Measurements from ENCODE around the gene ARFGEF3. TPM values are rescaled to one million over a fixed set of nuclear protein-coding genes. Genes with fewer than 3 reads are reported as not detected.
"Not testable (repeated sequence)": the region's sequence is repeated elsewhere in the genome, so short reads cannot be mapped to it uniquely, and the experiment has no call there.

ARFGEF3 gene
- total RNA-seq, 1 donor = under 0.01 TPM

DNA sequence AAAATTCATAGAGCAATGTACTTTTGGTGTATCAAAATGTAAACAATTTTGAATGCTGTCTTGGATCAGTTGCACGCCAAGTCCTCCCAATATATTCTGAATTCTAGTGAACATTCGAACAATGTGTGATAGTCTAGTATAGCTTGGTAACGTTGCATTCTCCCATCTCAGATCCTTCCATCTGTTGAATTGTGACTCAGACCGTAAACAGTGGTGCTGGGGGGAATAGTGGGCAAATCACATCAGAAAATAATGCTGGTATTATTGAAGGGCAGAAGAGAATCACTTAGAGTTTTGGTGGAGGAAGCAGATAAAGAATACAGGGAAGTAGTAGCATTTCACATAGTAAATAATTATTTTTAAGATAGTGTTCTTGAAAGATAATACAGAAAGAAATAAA is 102.2 kb downstream of the ARFGEF3 start:
- no peak for DNase-seq (ENCODE audit: low read depth in 2 of 3, low spot score in 2 of 3)

GRCh38 chr6:138264372-138264880 is 102.7 kb downstream of the ARFGEF3 start:
- peak in 1 of 3 donors; percentile 9 for DNase-seq (ENCODE audit: low read depth in 2 of 3, low spot score in 2 of 3)

- DNase-seq (ENCODE audit: low read depth in 2 of 3, low spot score in 2 of 3) = no peak
Measured at GRCh38 chr6:138266095-138266494, 104.4 kb downstream of the ARFGEF3 start.

GRCh38 chr6:138267971-138268895 is 106.5 kb downstream of the ARFGEF3 start:
- DNase-seq (ENCODE audit: low read depth in 2 of 3, low spot score in 2 of 3) = no peak

DNA sequence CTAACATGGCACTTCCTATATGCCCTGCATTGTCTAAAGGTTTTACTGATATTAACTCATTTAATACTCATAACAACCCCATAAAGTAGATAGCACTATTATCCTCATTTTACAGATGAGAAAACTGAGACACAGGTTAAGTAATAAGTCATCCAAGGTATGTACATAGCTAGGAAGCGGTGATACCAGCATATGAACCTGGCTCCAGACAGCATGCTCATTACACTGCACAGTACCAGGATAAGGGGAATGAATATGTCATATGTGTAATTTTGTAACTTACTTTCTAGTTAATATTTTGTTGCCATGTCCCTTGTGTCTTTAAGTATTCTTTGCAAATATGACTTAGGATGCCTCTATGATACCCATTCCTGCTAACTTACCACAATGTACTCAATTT is 109.7 kb downstream of the ARFGEF3 start:
- DNase-seq (ENCODE audit: low read depth in 2 of 3, low spot score in 2 of 3) = no peak

- DNase-seq (ENCODE audit: low read depth in 2 of 3, low spot score in 2 of 3) = no peak
Measured at GRCh38 chr6:138272533-138273315, 111.0 kb downstream of the ARFGEF3 start.

DNA sequence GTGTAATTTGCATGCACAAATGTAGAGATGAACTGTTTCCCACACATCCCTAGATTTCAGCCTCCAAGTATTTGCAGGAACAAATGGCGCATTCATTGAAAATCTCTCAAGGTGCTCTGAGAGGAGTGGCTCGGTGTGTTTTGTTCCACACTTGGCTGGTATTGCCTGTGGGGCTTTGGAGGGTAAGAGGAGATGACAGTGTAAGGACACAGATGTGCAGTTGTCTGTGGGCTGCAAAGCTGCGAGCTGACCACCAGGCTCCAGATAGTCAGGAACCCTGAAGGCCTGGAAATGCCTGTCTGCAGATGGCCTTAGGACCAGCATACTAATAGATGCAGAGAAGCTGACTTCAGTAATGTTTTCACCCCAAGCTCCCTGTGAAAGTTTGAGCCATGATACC is 114.2 kb downstream of the ARFGEF3 start:
- DNase-seq (ENCODE audit: low read depth in 2 of 3, low spot score in 2 of 3) = no peak

GRCh38 chr6:138277835-138278234 is 116.1 kb downstream of the ARFGEF3 start:
- no peak for DNase-seq (ENCODE audit: low read depth in 2 of 3, low spot score in 2 of 3)

DNA sequence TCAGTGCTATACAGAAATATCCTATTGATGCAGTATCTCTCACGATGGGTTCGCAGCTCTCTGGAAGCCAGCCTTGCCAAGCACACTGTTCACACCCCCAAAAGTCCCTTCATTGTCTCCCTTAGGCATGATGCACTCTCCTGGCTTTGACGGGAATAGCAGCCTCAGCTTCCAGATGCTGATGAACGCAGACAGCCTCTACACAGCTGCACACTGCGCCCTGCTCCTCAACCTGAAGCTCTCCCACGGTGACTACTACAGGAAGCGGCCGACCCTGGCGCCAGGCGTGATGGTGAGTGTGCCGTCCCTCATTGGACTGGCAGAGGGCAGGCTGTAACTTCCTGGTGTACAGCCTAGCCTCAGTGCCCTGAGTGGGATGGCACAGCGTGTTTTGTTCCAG is 116.6 kb downstream of the ARFGEF3 start:
- DNase-seq (ENCODE audit: low read depth in 2 of 3, low spot score in 2 of 3) = no peak

DNA sequence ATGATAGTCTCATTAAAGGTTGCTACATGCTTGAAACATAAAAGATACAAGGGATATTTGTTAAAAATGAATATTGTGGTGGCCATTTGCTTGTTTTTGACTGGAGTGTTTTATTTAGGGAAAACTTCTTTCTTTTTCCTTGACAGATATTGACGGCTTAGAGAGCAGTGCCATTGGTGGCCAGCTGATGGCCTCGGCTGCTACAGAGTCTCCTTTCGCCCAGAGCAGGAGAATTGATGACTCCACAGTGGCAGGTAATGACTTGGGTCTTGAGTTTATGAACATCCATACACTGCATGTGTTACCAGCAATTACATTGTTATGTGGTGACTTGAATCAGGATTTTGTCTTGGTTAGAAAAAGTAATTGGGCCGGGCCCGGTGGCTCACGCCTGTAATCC is 124.1 kb downstream of the ARFGEF3 start:
- no peak for DNase-seq (ENCODE audit: low read depth in 2 of 3, low spot score in 2 of 3)

GRCh38 chr6:138286698-138287097 is 125.0 kb downstream of the ARFGEF3 start:
- DNase-seq (ENCODE audit: low read depth in 2 of 3, low spot score in 2 of 3) = no peak

GRCh38 chr6:138287144-138287955 is 125.6 kb downstream of the ARFGEF3 start:
- DNase-seq (ENCODE audit: low read depth in 2 of 3, low spot score in 2 of 3) = peak in 2 of 3 donors; percentile 24 to 42

DNA sequence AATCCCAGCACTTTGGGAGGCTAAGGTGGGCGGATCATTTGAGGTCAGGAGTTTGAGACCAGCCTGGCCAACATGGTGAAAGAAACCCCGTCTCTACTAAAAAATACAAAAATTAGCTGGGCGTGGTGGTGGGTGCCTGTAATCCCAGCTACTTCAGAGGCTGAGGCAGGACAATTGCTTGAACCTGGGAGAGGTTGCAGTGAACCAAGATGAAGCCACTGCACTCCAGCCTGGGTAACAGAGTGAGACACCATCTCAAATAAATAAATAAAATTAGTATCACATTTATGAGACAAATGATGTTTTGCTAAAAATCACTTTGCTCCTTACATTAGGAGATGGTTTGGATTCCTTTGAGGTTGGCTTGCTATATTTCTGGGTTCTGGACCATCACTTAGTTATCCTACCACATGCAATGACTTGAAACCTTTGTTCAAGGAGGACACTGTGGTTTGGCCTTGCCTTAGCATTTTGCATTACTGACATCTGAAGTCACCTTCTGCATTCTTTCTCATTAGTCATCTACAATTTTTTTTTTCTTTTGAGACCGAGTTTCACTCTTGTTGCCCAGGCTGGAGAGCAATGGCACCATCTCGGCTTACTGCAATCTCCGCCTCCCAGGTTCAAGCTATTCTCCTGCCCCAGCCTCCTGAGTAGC is 126.8 kb downstream of the ARFGEF3 start:
- DNase-seq (ENCODE audit: low read depth in 2 of 3, low spot score in 2 of 3) = not testable (repeated sequence)

- peak in 2 of 3 donors; percentile 6 to 21 for DNase-seq (ENCODE audit: low read depth in 2 of 3, low spot score in 2 of 3)
Measured at GRCh38 chr6:138289739-138290138, 128.0 kb downstream of the ARFGEF3 start.

DNA sequence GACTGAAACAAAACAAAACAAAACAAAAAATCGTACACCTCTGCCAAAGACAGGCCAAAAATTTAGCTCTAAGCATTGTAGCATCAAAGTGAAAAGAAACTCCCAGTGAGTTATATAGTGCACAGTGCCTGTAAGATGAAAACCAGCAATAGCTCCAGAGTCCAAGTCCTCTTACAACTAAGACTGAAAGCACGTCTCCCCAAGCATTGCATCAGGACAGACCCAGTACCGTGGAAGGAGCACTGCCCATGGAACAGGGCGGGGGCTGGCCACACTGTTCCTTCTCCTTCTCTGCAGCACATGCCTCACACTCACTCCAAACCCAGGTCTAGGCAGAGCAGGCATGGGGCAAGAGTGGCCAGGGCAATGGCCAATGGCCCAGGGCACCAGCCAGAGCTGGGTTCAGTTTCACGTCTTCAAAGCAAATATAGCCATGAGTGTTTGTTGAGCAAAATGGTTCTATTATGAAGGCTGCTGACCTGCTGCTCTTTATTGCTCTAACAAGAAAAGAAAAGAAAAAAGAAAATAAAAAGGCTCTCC is 128.8 kb downstream of the ARFGEF3 start:
- DNase-seq (ENCODE audit: low read depth in 2 of 3, low spot score in 2 of 3) = no peak

DNA sequence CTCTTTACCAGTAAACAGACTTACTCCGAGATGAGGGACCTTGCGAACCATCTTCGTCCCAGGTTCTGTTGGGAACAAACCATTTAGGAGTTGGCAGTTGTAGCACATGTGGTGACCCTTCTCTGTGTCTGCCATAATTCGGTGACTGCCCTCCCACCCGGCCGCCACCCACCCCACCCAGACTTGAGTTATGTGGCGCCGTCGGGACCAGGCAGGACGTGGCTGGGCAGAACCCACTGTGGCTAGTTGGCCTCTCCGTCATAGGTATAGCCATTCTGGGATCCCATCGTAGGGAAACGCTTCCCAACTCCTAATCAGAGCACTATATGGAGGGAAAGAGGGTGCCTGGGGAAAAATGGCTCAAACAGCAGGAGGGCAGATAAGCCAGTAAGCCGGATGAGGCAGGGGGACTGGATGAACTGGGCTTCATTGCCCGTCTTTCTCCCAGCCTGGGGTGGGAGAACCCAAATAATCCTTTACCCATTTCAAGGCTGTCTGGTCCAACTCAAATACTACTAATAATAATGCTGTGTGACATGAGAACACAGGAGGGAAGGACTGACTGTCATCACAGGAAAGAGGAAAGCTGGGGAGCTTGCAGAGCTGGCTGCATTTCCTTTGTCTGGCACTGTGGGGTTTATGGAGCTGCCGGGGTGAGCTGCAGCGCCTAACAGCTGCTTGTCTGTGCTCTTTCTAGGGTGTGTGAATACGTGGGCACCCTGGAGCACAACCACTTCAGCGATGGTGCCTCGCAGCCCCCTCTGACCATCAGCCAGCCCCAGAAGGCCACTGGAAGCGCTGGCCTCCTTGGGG is 129.5 kb downstream of the ARFGEF3 start:
- no peak for DNase-seq (ENCODE audit: low read depth in 2 of 3, low spot score in 2 of 3)

DNA sequence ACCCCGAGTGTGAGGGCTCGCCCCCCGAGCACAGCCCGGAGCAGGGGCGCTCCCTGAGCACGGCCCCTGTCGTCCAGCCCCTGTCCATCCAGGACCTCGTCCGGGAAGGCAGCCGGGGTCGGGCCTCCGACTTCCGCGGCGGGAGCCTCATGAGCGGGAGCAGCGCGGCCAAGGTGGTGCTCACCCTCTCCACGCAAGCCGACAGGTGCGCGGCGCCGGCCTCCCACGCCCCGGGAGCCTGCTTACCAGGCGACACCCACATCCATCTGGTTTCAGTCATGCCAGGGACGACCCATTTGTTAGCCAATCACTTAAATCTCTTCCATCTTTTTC is 130.1 kb downstream of the ARFGEF3 start:
- DNase-seq (ENCODE audit: low read depth in 2 of 3, low spot score in 2 of 3) = no peak

- no peak for DNase-seq (ENCODE audit: low read depth in 2 of 3, low spot score in 2 of 3)
Measured at GRCh38 chr6:138292482-138292881, 130.7 kb downstream of the ARFGEF3 start.

Measured in hematopoietic multipotent progenitor cell (in vitro differentiated cells).